Measurements from ENCODE around the gene TMEM117.

TMEM117 gene

GRCh38 chr12:44331269-44331668 lies 495.4 kb downstream of the TMEM117 start:
- no peak for DNase-seq (ENCODE audit: low spot score)
- TF ChIP-seq, protein P1, sequence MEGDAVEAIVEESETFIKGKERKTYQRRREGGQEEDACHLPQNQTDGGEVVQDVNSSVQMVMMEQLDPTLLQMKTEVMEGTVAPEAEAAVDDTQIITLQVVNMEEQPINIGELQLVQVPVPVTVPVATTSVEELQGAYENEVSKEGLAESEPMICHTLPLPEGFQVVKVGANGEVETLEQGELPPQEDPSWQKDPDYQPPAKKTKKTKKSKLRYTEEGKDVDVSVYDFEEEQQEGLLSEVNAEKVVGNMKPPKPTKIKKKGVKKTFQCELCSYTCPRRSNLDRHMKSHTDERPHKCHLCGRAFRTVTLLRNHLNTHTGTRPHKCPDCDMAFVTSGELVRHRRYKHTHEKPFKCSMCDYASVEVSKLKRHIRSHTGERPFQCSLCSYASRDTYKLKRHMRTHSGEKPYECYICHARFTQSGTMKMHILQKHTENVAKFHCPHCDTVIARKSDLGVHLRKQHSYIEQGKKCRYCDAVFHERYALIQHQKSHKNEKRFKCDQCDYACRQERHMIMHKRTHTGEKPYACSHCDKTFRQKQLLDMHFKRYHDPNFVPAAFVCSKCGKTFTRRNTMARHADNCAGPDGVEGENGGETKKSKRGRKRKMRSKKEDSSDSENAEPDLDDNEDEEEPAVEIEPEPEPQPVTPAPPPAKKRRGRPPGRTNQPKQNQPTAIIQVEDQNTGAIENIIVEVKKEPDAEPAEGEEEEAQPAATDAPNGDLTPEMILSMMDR (IDR thresholded peaks at IDR 0.05; ENCODE audit: extremely low read depth, missing control alignments) = no peak

GRCh38 chr12:44334347-44334746 lies 498.5 kb downstream of the TMEM117 start:
- DNase-seq (ENCODE audit: low spot score) = no peak

DNA sequence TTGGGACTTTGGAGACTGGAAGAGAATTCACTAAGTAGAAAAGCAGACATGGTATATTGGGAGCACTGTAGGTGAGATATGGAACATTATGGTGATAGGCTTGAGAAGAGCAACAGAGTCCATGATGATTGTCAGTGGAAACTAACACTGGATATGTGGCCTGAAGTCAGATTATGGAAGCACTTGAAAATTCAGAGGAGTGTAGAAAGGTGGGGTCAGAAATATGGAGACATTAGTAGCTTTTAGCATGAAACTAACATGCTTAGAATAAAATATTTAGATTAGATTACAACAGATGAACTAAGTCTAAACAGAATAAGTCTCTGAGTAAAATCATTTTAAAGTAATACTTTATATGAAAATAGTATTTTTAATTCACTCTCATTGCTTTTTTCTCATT lies 499.1 kb downstream of the TMEM117 start:
- DNase-seq (ENCODE audit: low spot score) = no peak
- TF ChIP-seq, protein P1 (IDR thresholded peaks at IDR 0.05; ENCODE audit: extremely low read depth, missing control alignments) = no peak

More at GRCh38 chr12:44334347-44334746, 498.5 kb downstream of the TMEM117 start:
- TF ChIP-seq, protein P1 (IDR thresholded peaks at IDR 0.05; ENCODE audit: extremely low read depth, missing control alignments) = no peak

- TF ChIP-seq, protein P1 (IDR thresholded peaks at IDR 0.05; ENCODE audit: extremely low read depth, missing control alignments) = no peak
- DNase-seq (ENCODE audit: low spot score) = no peak
Measured at GRCh38 chr12:44336577-44336976, 500.7 kb downstream of the TMEM117 start.

GRCh38 chr12:44342371-44342770 lies 506.5 kb downstream of the TMEM117 start:
- TF ChIP-seq, protein P1 (IDR thresholded peaks at IDR 0.05; ENCODE audit: extremely low read depth, missing control alignments) = no peak
- no peak for DNase-seq (ENCODE audit: low spot score)

GRCh38 chr12:44347145-44347544 lies 511.3 kb downstream of the TMEM117 start:
- TF ChIP-seq, protein P1 (IDR thresholded peaks at IDR 0.05; ENCODE audit: extremely low read depth, missing control alignments) = no peak
- no peak for DNase-seq (ENCODE audit: low spot score)

GRCh38 chr12:44357494-44357893 lies 521.6 kb downstream of the TMEM117 start:
- no peak for DNase-seq (ENCODE audit: low spot score)
- TF ChIP-seq, protein P1 (IDR thresholded peaks at IDR 0.05; ENCODE audit: extremely low read depth, missing control alignments) = no peak
